Parathyroid adenoma (tissue), 2 donors: Measurements from ENCODE around the gene NXPH3.

Experiments
- H2AFZ ChIP-seq: fragments of 300-600 bp; sonication (generic); one replicate; pipeline ENCODE4 v1.7.0; 2017; ENCODE audit warnings: antibody characterized with exemption, mild to moderate bottlenecking
- H3K27ac ChIP-seq: fragments of 300-600 bp; sonication (generic); one replicate; pipeline ENCODE4 v1.7.0; 2017
- H3K27me3 ChIP-seq: fragments of 300-600 bp; sonication (generic); one replicate; pipeline ENCODE4 v1.7.0; 2017; ENCODE audit warnings: low read length; ENCODE audit not compliant: control insufficient read depth, insufficient read depth
- H3K36me3 ChIP-seq: fragments of 300-600 bp; sonication (generic); one replicate; pipeline ENCODE4 v1.7.0; 2017; ENCODE audit warnings: low read length; ENCODE audit not compliant: control insufficient read depth, insufficient read depth
- H3K4me1 ChIP-seq: fragments of 300-600 bp; sonication (generic); one replicate; pipeline ENCODE4 v1.7.0; 2017; ENCODE audit warnings: control low read depth
- H3K4me2 ChIP-seq: fragments of 300-600 bp; sonication (generic); one replicate; pipeline ENCODE4 v1.7.0; 2017; ENCODE audit warnings: low read length
- H3K4me3 ChIP-seq: fragments of 300-600 bp; sonication (generic); one replicate; pipeline ENCODE4 v1.7.0; 2017; ENCODE audit warnings: low read depth, low read length
- H3K79me2 ChIP-seq: fragments of 300-600 bp; sonication (generic); one replicate; pipeline ENCODE4 v1.7.0; 2017; ENCODE audit warnings: control low read depth
- H3K9ac ChIP-seq: fragments of 300-600 bp; sonication (generic); one replicate; pipeline ENCODE4 v1.7.0; 2017; ENCODE audit warnings: mild to moderate bottlenecking
- H3K9me3 ChIP-seq: fragments of 300-600 bp; sonication (generic); one replicate; pipeline ENCODE4 v1.7.0; 2017; ENCODE audit warnings: low read length; ENCODE audit not compliant: control insufficient read depth
- TF ChIP-seq, protein P1 (sequence below): fragments of 300-600 bp; sonication (generic); IDR thresholded peaks from one replicate; pipeline ENCODE4 v1.7.0; 2017; ENCODE audit warnings: antibody characterized with exemption, mild to moderate bottlenecking
- donor health status: primary hyperparathyroidism.

The NXPH3 gene

DNA sequence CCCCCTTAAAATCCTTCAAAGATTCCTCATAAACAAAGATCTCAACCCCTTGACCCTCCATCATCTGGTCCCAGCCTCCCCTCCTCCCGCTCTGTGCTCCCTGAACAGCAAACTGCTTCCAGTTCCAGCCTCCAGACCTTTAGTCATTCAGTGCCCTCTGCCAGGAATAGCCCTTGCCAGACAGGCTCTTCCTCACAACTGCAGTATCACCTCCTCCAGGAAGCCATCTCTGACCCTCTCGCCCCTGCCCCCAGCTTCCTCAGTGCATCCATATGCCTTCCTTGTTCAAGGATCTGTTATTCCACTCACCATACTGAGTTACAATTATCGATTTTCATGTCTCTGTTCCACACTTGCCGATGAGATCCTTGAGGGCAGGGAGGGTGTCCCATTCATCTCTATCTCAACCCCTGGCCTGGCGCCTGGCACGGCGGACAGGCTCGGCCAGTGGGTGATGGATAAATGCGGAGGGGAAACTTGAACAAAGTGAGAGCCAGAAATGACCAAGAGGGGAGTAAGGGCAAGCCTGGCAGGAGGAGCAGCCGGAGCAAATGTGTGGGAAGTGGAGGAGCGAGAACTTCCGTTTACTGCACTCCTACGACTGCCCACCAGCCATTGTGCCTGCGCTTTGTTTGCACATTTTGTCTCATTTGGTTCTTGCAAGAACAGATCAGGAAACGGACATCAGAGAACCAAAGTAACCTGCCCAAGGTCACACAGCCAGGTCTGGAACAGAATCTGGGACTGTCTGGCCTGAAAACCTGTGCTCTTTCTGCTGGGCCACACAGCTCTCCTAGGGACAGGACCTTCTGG, 2.0 kb upstream of the NXPH3 start:
- Histone ChIP-seq H3K4me3 (no peak overlapping the region), H2AFZ (no peak overlapping the region), H3K79me2 (no peaks in the 10 kb centered on the region), H3K4me1 (no peaks in the 10 kb centered on the region), H3K9me3 (no peaks in the 10 kb centered on the region), H3K36me3 (no peaks in the 10 kb centered on the region), H3K27ac (no peak overlapping the region), H3K9ac (no peak overlapping the region), H3K4me2 (no peak overlapping the region), H3K27me3 (no peaks in the 10 kb centered on the region)
- TF ChIP-seq, protein P1, sequence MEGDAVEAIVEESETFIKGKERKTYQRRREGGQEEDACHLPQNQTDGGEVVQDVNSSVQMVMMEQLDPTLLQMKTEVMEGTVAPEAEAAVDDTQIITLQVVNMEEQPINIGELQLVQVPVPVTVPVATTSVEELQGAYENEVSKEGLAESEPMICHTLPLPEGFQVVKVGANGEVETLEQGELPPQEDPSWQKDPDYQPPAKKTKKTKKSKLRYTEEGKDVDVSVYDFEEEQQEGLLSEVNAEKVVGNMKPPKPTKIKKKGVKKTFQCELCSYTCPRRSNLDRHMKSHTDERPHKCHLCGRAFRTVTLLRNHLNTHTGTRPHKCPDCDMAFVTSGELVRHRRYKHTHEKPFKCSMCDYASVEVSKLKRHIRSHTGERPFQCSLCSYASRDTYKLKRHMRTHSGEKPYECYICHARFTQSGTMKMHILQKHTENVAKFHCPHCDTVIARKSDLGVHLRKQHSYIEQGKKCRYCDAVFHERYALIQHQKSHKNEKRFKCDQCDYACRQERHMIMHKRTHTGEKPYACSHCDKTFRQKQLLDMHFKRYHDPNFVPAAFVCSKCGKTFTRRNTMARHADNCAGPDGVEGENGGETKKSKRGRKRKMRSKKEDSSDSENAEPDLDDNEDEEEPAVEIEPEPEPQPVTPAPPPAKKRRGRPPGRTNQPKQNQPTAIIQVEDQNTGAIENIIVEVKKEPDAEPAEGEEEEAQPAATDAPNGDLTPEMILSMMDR = no peak

DNA sequence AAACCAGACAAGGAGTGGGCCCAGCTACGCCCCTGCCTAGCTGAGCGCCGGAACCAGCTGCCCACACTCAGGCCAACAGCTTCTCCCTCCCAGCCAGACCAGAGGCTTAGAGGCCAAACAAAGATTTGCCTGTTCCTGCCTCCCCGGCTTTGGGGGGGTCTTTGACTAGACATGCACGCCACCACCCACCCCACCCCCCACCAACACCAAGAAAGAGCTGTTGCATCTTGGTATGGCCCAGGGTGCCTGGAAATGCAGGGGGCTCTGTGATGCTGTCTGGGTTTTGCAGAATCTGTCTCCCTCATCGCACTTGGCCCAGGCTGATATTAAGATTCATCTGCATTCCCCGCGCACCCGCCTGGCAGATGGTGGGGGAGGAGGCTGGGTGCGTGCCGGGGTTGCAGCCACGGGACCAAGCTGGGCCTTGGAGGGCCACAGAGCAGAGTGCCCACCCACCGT, 1.3 kb upstream of the NXPH3 start:
- H3K79me2 ChIP-seq = no peaks in the 10 kb centered on the region
- no peak overlapping the region for H3K27ac ChIP-seq
- no peaks in the 10 kb centered on the region for H3K9me3 ChIP-seq
- H3K36me3 ChIP-seq = no peaks in the 10 kb centered on the region
- H2AFZ ChIP-seq = no peak overlapping the region
- no peaks in the 10 kb centered on the region for H3K4me1 ChIP-seq
- H3K9ac ChIP-seq = no peak overlapping the region
- H3K27me3 ChIP-seq = no peaks in the 10 kb centered on the region
- no peak overlapping the region for H3K4me2 ChIP-seq
- TF ChIP-seq, protein P1 = no peak
- H3K4me3 ChIP-seq = no peak overlapping the region

DNA sequence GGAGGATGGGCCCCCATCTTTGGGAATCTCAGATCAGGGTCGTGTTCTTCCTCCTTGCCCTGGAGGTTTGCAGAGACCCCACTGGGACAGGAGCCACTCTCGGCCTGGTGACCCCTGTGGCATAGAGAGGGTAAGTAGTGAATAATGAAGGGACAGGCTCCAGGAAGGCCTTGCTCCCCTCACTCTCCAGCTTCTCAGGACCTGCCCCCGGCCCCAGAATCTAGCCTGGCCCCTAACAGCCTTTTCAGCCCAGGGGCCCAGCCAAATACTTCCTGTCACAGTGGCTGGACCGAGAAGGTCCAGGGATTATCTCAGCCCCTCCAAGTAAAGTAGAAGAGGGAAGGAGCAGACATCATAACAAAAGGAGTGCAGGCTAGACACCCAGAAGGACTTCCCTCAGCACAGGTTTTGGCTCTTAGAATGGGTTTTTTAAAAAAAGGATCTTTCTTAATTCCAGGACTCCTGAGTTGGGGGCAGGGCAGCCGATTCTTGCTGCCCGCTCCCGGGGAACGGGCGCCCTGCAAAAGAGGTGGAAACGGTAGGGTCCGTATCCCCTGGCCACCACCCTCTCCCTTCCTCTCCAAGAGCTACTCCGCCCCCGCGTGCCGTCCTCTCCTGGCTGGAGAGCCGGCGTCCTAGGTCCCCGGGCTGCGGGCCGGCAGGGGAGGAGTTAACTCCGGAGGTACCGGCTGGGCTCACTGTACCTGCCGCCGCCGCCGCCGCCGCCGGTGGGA, 559 bp upstream of the NXPH3 start:
- Histone ChIP-seq H3K79me2 (no peaks in the 10 kb centered on the region), H3K27me3 (no peaks in the 10 kb centered on the region), H3K27ac (no peak overlapping the region), H3K9ac (no peak overlapping the region), H3K9me3 (no peaks in the 10 kb centered on the region), H2AFZ (peak overlapping the region; percentile 11), H3K4me3 (peak overlapping the region; percentile 78), H3K4me2 (peak overlapping the region; percentile 67), H3K36me3 (no peaks in the 10 kb centered on the region), H3K4me1 (no peaks in the 10 kb centered on the region)
- TF ChIP-seq, protein P1 = no peak

DNA sequence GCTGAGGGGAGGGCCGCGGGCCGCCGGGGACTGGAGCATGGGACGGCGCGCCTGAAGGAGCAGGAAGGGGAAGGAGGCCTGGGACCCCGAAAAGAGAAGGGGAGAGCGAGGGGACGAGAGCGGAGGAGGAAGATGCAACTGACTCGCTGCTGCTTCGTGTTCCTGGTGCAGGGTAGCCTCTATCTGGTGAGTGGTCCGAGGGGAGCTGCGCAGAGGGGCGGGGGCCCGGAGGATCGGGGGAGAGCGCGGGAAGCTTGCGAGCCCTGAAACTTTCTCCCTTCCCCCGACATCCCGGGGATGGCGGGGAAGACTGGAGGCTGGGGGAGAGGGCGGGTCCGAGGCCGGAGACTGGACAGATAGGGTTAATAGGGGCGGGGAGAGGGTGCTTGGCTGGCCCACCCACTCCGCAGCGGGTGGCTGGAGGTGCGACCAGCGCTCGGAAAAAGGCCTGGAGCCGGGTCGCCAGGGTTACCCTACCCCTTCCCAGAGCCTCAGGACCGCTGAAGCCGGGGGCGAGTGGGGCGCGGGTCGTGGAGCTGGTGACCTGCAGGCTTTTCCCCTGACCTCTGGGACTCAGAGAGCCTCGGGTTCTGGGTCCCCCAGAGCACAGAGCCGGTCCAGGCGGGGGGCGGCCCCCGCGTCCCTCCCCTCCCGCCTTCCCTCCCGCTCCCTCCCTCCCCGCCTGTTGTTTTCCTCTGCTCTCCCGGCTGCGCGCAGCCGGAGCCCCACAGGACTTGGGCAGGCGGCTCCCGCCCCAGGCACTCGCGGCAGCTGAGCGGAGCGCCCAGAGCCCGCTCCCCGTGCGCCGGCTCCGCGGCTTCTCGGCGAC, 631 bp downstream of the NXPH3 start:
- Histone ChIP-seq H3K79me2 (no peaks in the 10 kb centered on the region), H3K4me3 (peak overlapping the region; percentile 78), H2AFZ (peak overlapping the region; percentile 40), H3K4me1 (no peaks in the 10 kb centered on the region), H3K9me3 (no peaks in the 10 kb centered on the region), H3K27me3 (no peaks in the 10 kb centered on the region), H3K27ac (no peak overlapping the region), H3K36me3 (no peaks in the 10 kb centered on the region), H3K4me2 (peak overlapping the region; percentile 97), H3K9ac (no peak overlapping the region)
- TF ChIP-seq, protein P1 = no peak
